Measurements from ENCODE around the gene UFM1. TPM values are rescaled to one million over a fixed set of nuclear protein-coding genes. Genes with fewer than 3 reads are reported as not detected.
"Not testable (repeated sequence)": the region's sequence is repeated elsewhere in the genome, so short reads cannot be mapped to it uniquely, and the experiment has no call there.

UFM1 gene
- 64.8 and 83.9 TPM in 2 replicates for total RNA-seq (2014; rRNA removed; shearing (Covaris generic))

- H3K27ac ChIP-seq, result peak within 1 kb of the TSS; percentile 96
- no peaks in the 10 kb centered on the region; the same call in 1 of the 2 replicates for H3K27me3 ChIP-seq (replicated peaks)
- H3K4me3 ChIP-seq, result peak within 1 kb of the TSS; percentile 76
- peaks cover 29% of the 10 kb centered on the region for H3K36me3 ChIP-seq
- peak; percentile 88 to 97 for DNase-seq (ENCODE audit: low read depth in 1 of 2, low spot score in 2 of 2)
- peaks cover 11% of the 10 kb centered on the region; the same call in 1 of the 2 replicates for H3K4me1 ChIP-seq (replicated peaks)
- no peaks in the 10 kb centered on the region for H3K9me3 ChIP-seq (replicated peaks)
Observed at GRCh38 chr13:38349390-38350113, at the start of gene UFM1. TSS of gene UFM1 (plus strand) at chr13:38349851. CDS start at chr13:38349920, 69 bp downstream.

DNA sequence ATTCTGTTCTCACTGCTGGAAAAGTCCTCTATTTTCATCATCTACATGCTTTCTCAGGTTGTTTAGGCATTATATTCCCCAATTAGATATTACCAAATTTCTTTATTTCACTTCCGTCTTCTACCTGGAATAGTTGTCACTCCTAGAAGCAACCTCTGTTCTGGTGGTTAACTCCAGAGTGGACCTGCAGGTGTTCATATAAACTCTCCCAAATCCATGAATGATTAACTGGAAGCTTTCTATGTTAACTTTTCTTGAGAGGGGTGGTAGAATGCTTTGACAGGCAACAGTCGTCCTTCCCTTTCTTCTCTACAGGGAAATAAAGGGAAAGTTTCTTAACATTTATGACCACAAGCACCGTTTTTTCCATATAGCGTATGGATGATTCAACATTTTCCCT lies 48.4 kb upstream of the UFM1 start:
- H3K27ac ChIP-seq, result no peak overlapping the region
- H3K9me3 ChIP-seq (replicated peaks), result no peaks in the 10 kb centered on the region
- no peaks in the 10 kb centered on the region for H3K36me3 ChIP-seq
- no peak overlapping the region for H3K4me3 ChIP-seq
- no peaks in the 10 kb centered on the region for H3K4me1 ChIP-seq (replicated peaks)
- no peaks in the 10 kb centered on the region; the same call in 1 of the 2 replicates for H3K27me3 ChIP-seq (replicated peaks)
- no peak for DNase-seq (ENCODE audit: low read depth in 1 of 2, low spot score in 2 of 2)

DNA sequence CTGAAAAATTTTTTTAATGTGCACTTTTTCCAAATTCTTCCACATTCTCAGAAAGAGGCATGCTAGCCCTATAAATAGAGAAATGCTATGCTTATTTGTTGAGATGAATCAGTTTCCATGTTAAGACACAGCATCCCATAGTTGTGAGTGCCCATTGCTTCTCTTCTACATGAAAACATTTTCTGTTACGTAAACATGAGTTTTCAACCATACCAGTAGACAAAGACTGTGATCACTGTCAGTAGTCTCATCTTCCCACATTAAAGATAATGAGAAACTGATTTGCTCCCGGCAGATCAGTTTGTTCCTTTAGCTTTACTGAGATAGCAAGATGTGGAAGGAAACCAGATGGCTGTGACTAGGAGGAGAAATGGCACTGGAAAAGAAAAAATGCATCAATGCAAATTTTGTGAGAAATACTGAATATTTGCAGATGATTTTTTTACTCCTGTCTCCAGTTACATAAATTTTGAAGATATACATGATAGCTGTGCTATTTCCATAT lies 45.8 kb upstream of the UFM1 start:
- no peaks in the 10 kb centered on the region for H3K36me3 ChIP-seq
- no peak overlapping the region for H3K27ac ChIP-seq
- H3K27me3 ChIP-seq (replicated peaks), result no peaks in the 10 kb centered on the region

GRCh38 chr13:38308736-38309135 lies 40.9 kb upstream of the UFM1 start:
- H3K4me1 ChIP-seq (replicated peaks), result no peaks in the 10 kb centered on the region
- H3K27ac ChIP-seq, result no peak overlapping the region
- no peaks in the 10 kb centered on the region for H3K27me3 ChIP-seq (replicated peaks)
- no peak for DNase-seq (ENCODE audit: low read depth in 1 of 2, low spot score in 2 of 2)
- no peak overlapping the region for H3K4me3 ChIP-seq
- no peaks in the 10 kb centered on the region for H3K36me3 ChIP-seq
- no peaks in the 10 kb centered on the region for H3K9me3 ChIP-seq (replicated peaks)

More for the DNA sequence above, 45.8 kb upstream of the UFM1 start:
- Histone ChIP-seq H3K9me3 (replicated peaks) (no peaks in the 10 kb centered on the region), H3K4me1 (replicated peaks) (no peaks in the 10 kb centered on the region), H3K4me3 (no peak overlapping the region)
- no peak for DNase-seq (ENCODE audit: low read depth in 1 of 2, low spot score in 2 of 2)

GRCh38 chr13:38309397-38309796 lies 40.3 kb upstream of the UFM1 start:
- no peak for DNase-seq (ENCODE audit: low read depth in 1 of 2, low spot score in 2 of 2)
- Histone ChIP-seq H3K4me3 (no peak overlapping the region), H3K27me3 (replicated peaks) (no peaks in the 10 kb centered on the region), H3K4me1 (replicated peaks) (no peaks in the 10 kb centered on the region), H3K36me3 (no peaks in the 10 kb centered on the region), H3K27ac (no peak overlapping the region), H3K9me3 (replicated peaks) (no peaks in the 10 kb centered on the region)

DNA sequence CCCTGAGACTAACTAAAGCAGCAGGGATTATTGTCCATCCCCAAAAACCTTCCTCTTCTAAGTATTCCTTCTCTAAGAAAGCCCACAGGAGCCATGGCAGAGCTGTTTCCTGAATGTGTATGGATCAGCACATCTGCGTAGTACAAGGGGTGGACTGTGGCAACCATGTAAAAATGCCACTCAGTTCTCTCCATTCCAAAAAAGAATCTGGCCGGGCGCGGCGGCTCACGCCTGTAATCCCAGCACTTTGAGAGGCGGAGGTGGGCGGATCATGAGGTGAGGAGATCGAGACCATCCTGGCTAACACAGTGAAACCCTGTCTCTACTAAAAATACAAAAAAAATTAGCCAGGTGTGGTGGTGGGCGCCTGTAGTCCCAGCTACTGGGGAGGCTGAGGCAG lies 38.5 kb upstream of the UFM1 start:
- H3K4me3 ChIP-seq; H3K27ac ChIP-seq; DNase-seq (ENCODE audit: low read depth in 1 of 2, low spot score in 2 of 2); H3K27me3 ChIP-seq (replicated peaks); H3K4me1 ChIP-seq (replicated peaks); H3K36me3 ChIP-seq; H3K9me3 ChIP-seq (replicated peaks): not testable (repeated sequence)

DNA sequence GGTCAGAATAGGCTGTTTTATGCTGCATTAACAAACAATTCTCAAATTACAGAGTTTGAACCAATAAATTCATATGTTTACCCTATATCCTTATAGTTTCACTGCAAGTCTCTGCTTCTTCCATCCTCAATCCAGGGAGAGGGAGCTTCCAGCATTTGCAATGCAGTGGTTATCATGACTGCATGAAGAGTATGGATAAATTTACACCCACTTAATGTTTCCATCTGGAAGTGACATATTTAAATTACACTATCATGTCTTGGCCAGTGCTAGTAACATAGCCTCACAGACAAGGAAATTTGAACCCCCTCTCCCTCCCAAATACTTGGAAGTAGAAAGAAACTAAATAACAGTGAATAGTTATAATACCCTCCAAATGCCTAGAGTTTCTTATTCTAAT lies 33.5 kb upstream of the UFM1 start:
- H3K27me3 ChIP-seq (replicated peaks), result no peaks in the 10 kb centered on the region
- H3K4me1 ChIP-seq (replicated peaks), result no peaks in the 10 kb centered on the region
- no peaks in the 10 kb centered on the region for H3K9me3 ChIP-seq (replicated peaks)
- DNase-seq (ENCODE audit: low read depth in 1 of 2, low spot score in 2 of 2), result no peak
- no peaks in the 10 kb centered on the region for H3K36me3 ChIP-seq
- H3K4me3 ChIP-seq, result no peak overlapping the region
- H3K27ac ChIP-seq, result no peak overlapping the region

- Histone ChIP-seq H3K27me3 (replicated peaks) (no peaks in the 10 kb centered on the region), H3K9me3 (replicated peaks) (no peaks in the 10 kb centered on the region), H3K4me3 (no peak overlapping the region), H3K4me1 (replicated peaks) (no peaks in the 10 kb centered on the region), H3K27ac (no peak overlapping the region), H3K36me3 (no peaks in the 10 kb centered on the region)
- no peak for DNase-seq (ENCODE audit: low read depth in 1 of 2, low spot score in 2 of 2)
Observed at GRCh38 chr13:38321654-38322053, 28.0 kb upstream of the UFM1 start.

GRCh38 chr13:38325426-38325825 lies 24.2 kb upstream of the UFM1 start:
- DNase-seq (ENCODE audit: low read depth in 1 of 2, low spot score in 2 of 2), result no peak

DNA sequence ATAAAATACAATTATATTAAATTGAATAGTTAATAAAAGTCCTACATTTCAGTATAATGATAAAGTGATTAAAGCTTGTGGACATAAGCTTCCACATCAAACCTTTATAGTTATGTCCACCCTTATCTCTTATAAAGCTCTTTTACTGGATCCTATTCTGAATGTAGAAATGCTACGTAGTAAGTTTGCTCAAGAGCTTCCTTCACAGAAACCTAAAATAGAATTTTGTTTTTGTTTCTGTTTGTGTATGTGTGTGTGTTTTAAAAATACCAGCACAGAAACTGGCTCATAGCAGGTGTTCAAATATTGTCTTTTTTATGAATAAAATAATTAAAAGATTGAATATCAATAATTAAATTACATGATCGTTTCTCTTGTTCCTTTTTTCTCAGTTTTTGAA lies 21.0 kb upstream of the UFM1 start:
- H3K36me3 ChIP-seq, result no peaks in the 10 kb centered on the region
- no peaks in the 10 kb centered on the region for H3K4me1 ChIP-seq (replicated peaks)
- H3K4me3 ChIP-seq, result no peak overlapping the region
- no peak for DNase-seq (ENCODE audit: low read depth in 1 of 2, low spot score in 2 of 2)
- H3K27me3 ChIP-seq (replicated peaks), result no peaks in the 10 kb centered on the region
- no peaks in the 10 kb centered on the region for H3K9me3 ChIP-seq (replicated peaks)
- H3K27ac ChIP-seq, result no peak overlapping the region

More at GRCh38 chr13:38325426-38325825, 24.2 kb upstream of the UFM1 start:
- Histone ChIP-seq H3K36me3 (no peaks in the 10 kb centered on the region), H3K4me1 (replicated peaks) (no peaks in the 10 kb centered on the region), H3K9me3 (replicated peaks) (no peaks in the 10 kb centered on the region), H3K27ac (no peak overlapping the region), H3K4me3 (no peak overlapping the region), H3K27me3 (replicated peaks) (no peaks in the 10 kb centered on the region)

GRCh38 chr13:38334845-38335244 lies 14.8 kb upstream of the UFM1 start:
- no peak overlapping the region for H3K27ac ChIP-seq
- no peak for DNase-seq (ENCODE audit: low read depth in 1 of 2, low spot score in 2 of 2)

GRCh38 chr13:38338089-38338488 lies 11.6 kb upstream of the UFM1 start:
- Histone ChIP-seq H3K9me3 (replicated peaks) (no peaks in the 10 kb centered on the region), H3K27me3 (replicated peaks) (no peaks in the 10 kb centered on the region), H3K27ac (no peak overlapping the region), H3K36me3 (no peaks in the 10 kb centered on the region), H3K4me3 (no peak overlapping the region), H3K4me1 (replicated peaks) (no peaks in the 10 kb centered on the region)
- DNase-seq (ENCODE audit: low read depth in 1 of 2, low spot score in 2 of 2), result no peak

More at GRCh38 chr13:38334845-38335244, 14.8 kb upstream of the UFM1 start:
- Histone ChIP-seq H3K9me3 (replicated peaks) (no peaks in the 10 kb centered on the region), H3K27me3 (replicated peaks) (no peaks in the 10 kb centered on the region), H3K36me3 (no peaks in the 10 kb centered on the region), H3K4me3 (no peak overlapping the region), H3K4me1 (replicated peaks) (no peaks in the 10 kb centered on the region)

GRCh38 chr13:38340624-38341023 lies 9.0 kb upstream of the UFM1 start:
- no peaks in the 10 kb centered on the region for H3K4me1 ChIP-seq (replicated peaks)
- no peak overlapping the region for H3K4me3 ChIP-seq
- H3K36me3 ChIP-seq, result no peaks in the 10 kb centered on the region
- DNase-seq (ENCODE audit: low read depth in 1 of 2, low spot score in 2 of 2), result no peak
- no peaks in the 10 kb centered on the region for H3K9me3 ChIP-seq (replicated peaks)
- H3K27ac ChIP-seq, result no peak overlapping the region
- H3K27me3 ChIP-seq (replicated peaks), result no peaks in the 10 kb centered on the region

- Histone ChIP-seq H3K27ac (no peak overlapping the region), H3K36me3 (no peaks in the 10 kb centered on the region)
- DNase-seq (ENCODE audit: low read depth in 1 of 2, low spot score in 2 of 2), result no peak
Observed at GRCh38 chr13:38341149-38341692, 8.4 kb upstream of the UFM1 start.

More at GRCh38 chr13:38341149-38341692, 8.4 kb upstream of the UFM1 start:
- no peak overlapping the region for H3K4me3 ChIP-seq
- H3K9me3 ChIP-seq (replicated peaks), result no peaks in the 10 kb centered on the region
- H3K4me1 ChIP-seq (replicated peaks), result no peaks in the 10 kb centered on the region
- no peaks in the 10 kb centered on the region for H3K27me3 ChIP-seq (replicated peaks)
